NCI-H82 (cell line): ENCODE data around the gene OR2D3.
A peak's percentile ranks its signal among the peaks of the same experiment; 100 is the strongest.
"Not testable (repeated sequence)": the region's sequence is repeated elsewhere in the genome, so short reads cannot be mapped to it uniquely, and the experiment has no call there.

Experiments
- DNase-seq: peaks from one replicate; lab custom pipeline; 2025; lab: John Stamatoyannopoulos, UW

OR2D3 gene

GRCh38 chr11:6927030-6927617 lies 6.3 kb downstream of the OR2D3 start:
- peak; percentile 5 for DNase-seq

GRCh38 chr11:6928916-6929315 lies 8.1 kb downstream of the OR2D3 start:
- no peak for DNase-seq

- no peak for DNase-seq
Observed at GRCh38 chr11:6931146-6931713, 10.4 kb downstream of the OR2D3 start.

GRCh38 chr11:6932145-6932544 lies 11.3 kb downstream of the OR2D3 start:
- DNase-seq, result no peak

GRCh38 chr11:6941970-6942369 lies 21.2 kb downstream of the OR2D3 start:
- DNase-seq, result no peak

- DNase-seq, result no peak
Observed at GRCh38 chr11:6943131-6943530, 22.3 kb downstream of the OR2D3 start.

- not testable (repeated sequence) for DNase-seq
Observed at GRCh38 chr11:6954248-6954647, 33.4 kb downstream of the OR2D3 start.

- no peak for DNase-seq
Observed at GRCh38 chr11:6962141-6962540, 41.3 kb downstream of the OR2D3 start.

- DNase-seq, result no peak
Observed at GRCh38 chr11:6962673-6963072, 41.9 kb downstream of the OR2D3 start.

GRCh38 chr11:6968816-6969215 lies 48.0 kb downstream of the OR2D3 start:
- DNase-seq, result no peak

GRCh38 chr11:6969854-6970253 lies 49.1 kb downstream of the OR2D3 start:
- not testable (repeated sequence) for DNase-seq
